OCI-LY3 (cell line): ENCODE measurements around the gene CRADD.

Experiments used
- H2AFZ ChIP-seq: fragments of 200-600, 300-600 bp; shearing (Covaris generic); 2 replicates; pipeline ENCODE4 v1.6.0; 2014; ENCODE audit warnings: antibody characterized with exemption, low read depth, low read length
- H3K27ac ChIP-seq: fragments of 200-600, 300-600 bp; sonication (generic); 2 replicates; pipeline ENCODE4 v1.5.1; 2014; ENCODE audit warnings: mild to moderate bottlenecking, low read length, moderate library complexity, mixed read lengths
- H3K27me3 ChIP-seq: fragments of 200-600, 300-600 bp; sonication (generic); 2 replicates; pipeline ENCODE4 v1.6.1; 2014; ENCODE audit warnings: low read depth, low read length, mixed read lengths
- H3K36me3 ChIP-seq: fragments of 200-600, 300-600 bp; sonication (generic); replicated peaks from 2 replicates; pipeline ENCODE3; 2014; ENCODE audit warnings: low read depth, low read length, mixed read lengths
- H3K4me1 ChIP-seq: fragments of 300-600, 200-600 bp; sonication (generic); 2 replicates; pipeline ENCODE4 v1.6.1; 2014; ENCODE audit warnings: low read length, mixed read lengths
- H3K4me2 ChIP-seq: fragments of 200-600, 300-600 bp; sonication (generic); 2 replicates; pipeline ENCODE4 v1.6.1; 2014; ENCODE audit warnings: low read length, mixed read lengths
- H3K4me3 ChIP-seq: fragments of 300-600, 200-600 bp; sonication (generic); 2 replicates; pipeline ENCODE4 v1.5.1; 2014; ENCODE audit warnings: antibody characterized with exemption, mild to moderate bottlenecking, low read length, moderate library complexity
- H3K79me2 ChIP-seq: fragments of 300-600, 200-600 bp; shearing (Covaris generic); 2 replicates; pipeline ENCODE4 v1.6.1; 2014; ENCODE audit warnings: mild to moderate bottlenecking, low read length, mixed read lengths
- H3K9ac ChIP-seq: fragments of 300-600, 200-600 bp; shearing (Covaris generic); 2 replicates; pipeline ENCODE4 v1.6.0; 2014; ENCODE audit warnings: mild to moderate bottlenecking, low read length, moderate library complexity
- H3K9me3 ChIP-seq: fragments of 200-600, 300-600 bp; shearing (Covaris generic); 2 replicates; pipeline ENCODE4 v1.6.1; 2014; ENCODE audit warnings: low read length, mixed read lengths; ENCODE audit not compliant: insufficient read depth
- H4K20me1 ChIP-seq: fragments of 200-600, 300-600 bp; sonication (generic); 2 replicates; pipeline ENCODE4 v1.6.1; 2016; ENCODE audit warnings: low read length, mixed read lengths; ENCODE audit not compliant: insufficient read depth
- CTCF ChIP-seq: fragments of 200-600, 300-600 bp; sonication (generic); IDR thresholded peaks from 2 replicates; pipeline ENCODE4 v1.5.1; 2014; ENCODE audit warnings: antibody characterized with exemption, low read length, low read depth
- EZH2phosphoT487 ChIP-seq: fragments of 200-600 bp; shearing (Covaris generic); IDR thresholded peaks from 2 replicates; pipeline ENCODE4 v1.6.1; 2018; ENCODE audit warnings: antibody characterized with exemption, mixed run types, low read depth

The CRADD gene

GRCh38 chr12:93824514-93825500 lies 147.6 kb downstream of the CRADD start:
- TF ChIP-seq EZH2phosphoT487 = no peak
- no peak for TF ChIP-seq CTCF
- H3K4me3 ChIP-seq = no peak overlapping the region
- peaks cover 10% of the 10 kb centered on the region for H3K27me3 ChIP-seq
- no peaks in the 10 kb centered on the region for H4K20me1 ChIP-seq
- no peaks in the 10 kb centered on the region for H3K36me3 ChIP-seq
- no peak overlapping the region for H3K9ac ChIP-seq
- H3K27ac ChIP-seq = no peak overlapping the region
- H3K9me3 ChIP-seq = no peaks in the 10 kb centered on the region
- no peak overlapping the region for H2AFZ ChIP-seq
- H3K4me1 ChIP-seq = no peaks in the 10 kb centered on the region
- no peak overlapping the region for H3K4me2 ChIP-seq
- no peaks in the 10 kb centered on the region for H3K79me2 ChIP-seq

GRCh38 chr12:93825501-93825888 lies 148.3 kb downstream of the CRADD start:
- no peaks in the 10 kb centered on the region for H3K9me3 ChIP-seq
- H4K20me1 ChIP-seq = no peaks in the 10 kb centered on the region
- H3K4me1 ChIP-seq = no peaks in the 10 kb centered on the region
- H3K27me3 ChIP-seq = peaks cover 10% of the 10 kb centered on the region
- no peak overlapping the region for H3K4me2 ChIP-seq
- no peaks in the 10 kb centered on the region for H3K36me3 ChIP-seq
- TF ChIP-seq CTCF = peak; percentile 30; the same call in 1 of the 2 replicates
- no peak for TF ChIP-seq EZH2phosphoT487
- no peak overlapping the region for H3K4me3 ChIP-seq
- no peaks in the 10 kb centered on the region for H3K79me2 ChIP-seq
- H3K27ac ChIP-seq = no peak overlapping the region
- no peak overlapping the region for H2AFZ ChIP-seq
- no peak overlapping the region for H3K9ac ChIP-seq

GRCh38 chr12:93825931-93826555 lies 148.9 kb downstream of the CRADD start:
- H3K27ac ChIP-seq = no peak overlapping the region
- peaks cover 10% of the 10 kb centered on the region for H3K27me3 ChIP-seq
- no peak overlapping the region for H3K9ac ChIP-seq
- H3K36me3 ChIP-seq = no peaks in the 10 kb centered on the region
- no peak overlapping the region for H2AFZ ChIP-seq
- no peaks in the 10 kb centered on the region for H4K20me1 ChIP-seq
- H3K4me2 ChIP-seq = no peak overlapping the region
- H3K4me3 ChIP-seq = no peak overlapping the region
- no peak for TF ChIP-seq EZH2phosphoT487
- TF ChIP-seq CTCF = no peak
- no peaks in the 10 kb centered on the region for H3K79me2 ChIP-seq
- no peaks in the 10 kb centered on the region for H3K9me3 ChIP-seq
- no peaks in the 10 kb centered on the region for H3K4me1 ChIP-seq

- H3K36me3 ChIP-seq = no peaks in the 10 kb centered on the region
- H3K9me3 ChIP-seq = no peaks in the 10 kb centered on the region
- H3K9ac ChIP-seq = no peak overlapping the region
- peaks cover 4% of the 10 kb centered on the region for H3K4me1 ChIP-seq
- H3K27ac ChIP-seq = no peak overlapping the region
- no peaks in the 10 kb centered on the region for H4K20me1 ChIP-seq
- TF ChIP-seq CTCF (no peak), EZH2phosphoT487 (no peak)
- H3K27me3 ChIP-seq = peaks cover 10% of the 10 kb centered on the region
- H3K4me2 ChIP-seq = no peak overlapping the region
- no peaks in the 10 kb centered on the region for H3K79me2 ChIP-seq
- no peak overlapping the region for H3K4me3 ChIP-seq
- no peak overlapping the region for H2AFZ ChIP-seq
Observed at GRCh38 chr12:93827179-93827578, 150.0 kb downstream of the CRADD start.
